Activated naive CD4-positive, alpha-beta T cell treated with anti-CD3 and anti-CD28 coated beads for 36 hours (primary cell): ENCODE measurements around the gene WDR18. TPM values are rescaled to one million over a fixed set of nuclear protein-coding genes. Genes with fewer than 3 reads are reported as not detected.
A peak's percentile ranks its signal among the peaks of the same experiment; 100 is the strongest.

Experiments used
- CTCF ChIA-PET: fragments of 350-600 bp; sonication (Branson Sonifier 250); formaldehyde crosslinking; loops from one replicate; lab custom pipeline; 2021; ENCODE audit warnings: antibody characterized with exemption; lab: Charles Lee
- DNase-seq: peaks from one replicate; pipeline ENCODE4 v3.0.0-alpha.2; 2020
- H3K27ac Mint-ChIP-seq: one replicate; pipeline ENCODE4 v1.8.0; 2021; ENCODE audit warnings: mild to moderate bottlenecking, mixed read lengths
- H3K27me3 Mint-ChIP-seq: one replicate; pipeline ENCODE4 v1.8.0; 2021; ENCODE audit warnings: low read depth, mixed read lengths
- H3K36me3 Mint-ChIP-seq: one replicate; pipeline ENCODE4 v1.8.0; 2021; ENCODE audit warnings: low read depth, mixed read lengths
- H3K4me1 Mint-ChIP-seq: one replicate; pipeline ENCODE4 v1.8.0; 2021; ENCODE audit warnings: low read depth, mixed read lengths
- H3K4me3 Mint-ChIP-seq: one replicate; pipeline ENCODE4 v1.8.0; 2021; ENCODE audit warnings: mild to moderate bottlenecking, moderate library complexity, mixed read lengths
- H3K9me3 Mint-ChIP-seq: one replicate; pipeline ENCODE4 v1.8.0; 2021; ENCODE audit warnings: mixed read lengths
- intact Hi-C: fragments of 100-400 bp; cut with micrococcal nuclease; formaldehyde crosslinking; loops from one replicate; pipeline ENCODE4 v1.15.1; 2023
- total RNA-seq, 2 experiments: library from RNA; stranded (reverse); gene quantifications; one replicate each; pipeline ENCODE4 v1.2.3, GENCODE V29; 2021

Gene WDR18
- total RNA-seq, 2 experiments from 2014 or later: 77.8 to 82.0 TPM

DNA sequence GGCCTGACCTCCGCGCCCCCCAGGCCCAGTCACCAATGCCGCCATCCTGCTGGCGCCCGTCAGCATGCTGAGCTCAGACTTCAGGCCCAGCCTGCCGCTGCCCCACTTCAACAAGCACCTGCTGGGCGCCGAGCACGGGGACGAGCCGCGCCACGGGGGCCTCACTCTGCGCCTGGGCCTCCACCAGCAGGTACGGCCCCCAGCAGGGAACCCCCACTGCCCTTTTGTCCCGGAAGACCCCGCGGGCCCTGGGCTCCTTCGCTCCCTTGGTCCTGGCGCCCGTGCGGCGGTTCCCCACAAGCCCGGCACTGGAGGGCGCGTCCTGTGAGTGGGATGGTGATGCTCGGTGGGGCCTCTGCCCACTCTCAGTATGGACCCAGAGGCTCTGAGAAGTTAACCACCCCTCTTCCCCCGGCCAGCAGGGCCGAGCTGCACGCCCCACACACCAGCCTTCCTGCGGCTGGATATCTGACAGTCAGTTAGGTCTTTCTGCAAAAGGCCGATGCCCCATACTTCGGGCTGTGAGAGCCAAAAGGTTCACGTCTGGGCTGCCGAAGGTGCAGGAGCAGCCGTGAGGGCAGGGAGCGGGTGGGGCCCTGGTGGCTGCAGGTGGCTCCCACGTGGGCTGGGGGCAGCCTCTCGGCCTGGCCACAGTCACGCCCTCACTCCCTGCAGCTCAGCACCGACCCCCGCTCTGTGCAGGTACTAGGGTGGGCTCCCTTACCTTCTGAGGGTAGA, 8.0 kb downstream of the WDR18 start:
- no peaks in the 10 kb centered on the region for H3K9me3 Mint-ChIP-seq
- peaks cover 12% of the 10 kb centered on the region for H3K36me3 Mint-ChIP-seq
- no peak for DNase-seq
- H3K4me1 Mint-ChIP-seq: peaks cover 10% of the 10 kb centered on the region
- H3K27me3 Mint-ChIP-seq: no peaks in the 10 kb centered on the region
- CTCF ChIA-PET: no interaction called here
- intact Hi-C loops: no loop called here
- no peak overlapping the region for H3K27ac Mint-ChIP-seq
- no peak overlapping the region for H3K4me3 Mint-ChIP-seq

DNA sequence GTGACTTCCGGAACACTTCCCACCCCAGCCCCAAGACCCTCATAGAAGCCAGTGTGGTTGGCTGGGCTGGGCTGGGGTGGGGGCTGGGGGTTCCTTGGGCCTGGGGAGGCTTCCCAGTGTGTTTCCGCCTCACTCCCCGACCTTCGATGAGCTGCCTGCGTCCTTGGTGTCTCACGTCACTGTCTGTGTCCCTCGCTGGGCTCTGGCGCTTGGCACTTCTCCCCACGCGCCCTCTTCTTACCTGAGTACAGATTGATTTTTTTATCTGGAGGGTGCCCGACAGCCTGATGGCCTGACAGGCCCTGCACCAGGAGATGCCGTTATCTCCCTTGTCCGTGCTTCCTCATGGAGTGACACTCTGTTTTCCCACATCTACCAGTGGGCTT, 8.5 kb downstream of the WDR18 start:
- no peak for DNase-seq
- no peaks in the 10 kb centered on the region for H3K9me3 Mint-ChIP-seq
- CTCF ChIA-PET: no interaction called here
- H3K27ac Mint-ChIP-seq: no peak overlapping the region
- H3K4me1 Mint-ChIP-seq: peaks cover 10% of the 10 kb centered on the region
- H3K36me3 Mint-ChIP-seq: peaks cover 12% of the 10 kb centered on the region
- peaks cover 1% of the 10 kb centered on the region for H3K27me3 Mint-ChIP-seq
- intact Hi-C loops: no loop called here
- H3K4me3 Mint-ChIP-seq: no peak overlapping the region

DNA sequence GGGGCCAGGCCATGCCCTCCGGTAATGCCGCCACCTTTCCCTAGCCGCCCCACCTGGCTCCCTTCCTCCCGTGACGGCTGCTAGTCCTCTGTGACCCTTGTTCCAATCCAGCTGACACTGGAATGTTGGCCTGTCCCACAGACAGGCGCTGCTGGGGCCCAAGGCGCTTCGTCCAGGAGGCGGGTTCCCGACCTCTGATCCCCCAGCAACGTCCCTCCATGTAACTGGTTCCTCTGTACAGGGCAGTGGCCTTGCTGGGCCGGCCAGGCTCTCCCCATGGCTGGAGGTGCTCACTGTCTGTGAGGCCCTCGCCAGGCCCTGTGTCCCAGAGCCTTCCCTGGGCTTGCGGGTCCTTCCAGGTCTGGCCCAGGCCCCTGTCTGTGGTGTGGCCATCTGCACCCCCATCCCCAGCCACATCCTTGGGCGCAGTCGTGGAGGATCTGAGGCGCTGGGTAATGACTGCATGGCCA, 9.3 kb downstream of the WDR18 start:
- Mint-ChIP-seq H3K9me3 (no peaks in the 10 kb centered on the region), H3K36me3 (peaks cover 12% of the 10 kb centered on the region), H3K27ac (no peak overlapping the region), H3K4me3 (no peak overlapping the region), H3K27me3 (peaks cover 7% of the 10 kb centered on the region), H3K4me1 (peaks cover 10% of the 10 kb centered on the region)
- no peak for DNase-seq
- intact Hi-C loops: no loop called here
- CTCF ChIA-PET: no interaction called here

DNA sequence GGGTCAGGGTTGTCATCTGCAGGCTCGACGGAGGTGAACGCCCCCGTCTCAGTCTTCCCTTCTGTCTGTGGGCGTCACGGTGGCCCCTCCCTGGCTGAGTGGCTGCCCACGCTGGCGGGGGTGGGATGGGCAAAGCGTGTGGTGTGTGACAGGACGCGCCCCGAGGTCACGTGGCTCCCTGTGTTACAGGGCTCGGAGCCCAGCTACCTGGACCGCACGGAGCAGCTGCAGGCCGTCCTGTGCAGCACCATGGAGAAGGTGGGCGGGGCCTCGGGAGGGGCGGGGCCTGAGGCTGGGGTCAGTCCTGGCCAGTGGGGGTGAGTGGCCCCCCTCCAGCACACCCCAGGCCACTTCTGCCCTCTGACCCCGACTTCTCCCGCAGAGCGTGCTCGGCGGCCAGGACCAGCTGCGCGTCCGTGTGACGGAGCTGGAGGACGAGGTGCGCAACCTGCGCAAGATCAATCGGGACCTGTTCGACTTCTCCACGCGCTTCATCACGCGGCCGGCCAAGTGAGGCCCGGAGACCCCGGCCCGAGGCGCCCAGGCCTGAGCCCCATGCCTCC, 9.8 kb downstream of the WDR18 start:
- DNase-seq: no peak
- H3K4me3 Mint-ChIP-seq: no peak overlapping the region
- no peaks in the 10 kb centered on the region for H3K9me3 Mint-ChIP-seq
- H3K27ac Mint-ChIP-seq: no peak overlapping the region
- peaks cover 10% of the 10 kb centered on the region for H3K36me3 Mint-ChIP-seq
- peaks cover 10% of the 10 kb centered on the region for H3K4me1 Mint-ChIP-seq
- intact Hi-C loops: no loop called here
- H3K27me3 Mint-ChIP-seq: peaks cover 11% of the 10 kb centered on the region
- CTCF ChIA-PET: no interaction called here

DNA sequence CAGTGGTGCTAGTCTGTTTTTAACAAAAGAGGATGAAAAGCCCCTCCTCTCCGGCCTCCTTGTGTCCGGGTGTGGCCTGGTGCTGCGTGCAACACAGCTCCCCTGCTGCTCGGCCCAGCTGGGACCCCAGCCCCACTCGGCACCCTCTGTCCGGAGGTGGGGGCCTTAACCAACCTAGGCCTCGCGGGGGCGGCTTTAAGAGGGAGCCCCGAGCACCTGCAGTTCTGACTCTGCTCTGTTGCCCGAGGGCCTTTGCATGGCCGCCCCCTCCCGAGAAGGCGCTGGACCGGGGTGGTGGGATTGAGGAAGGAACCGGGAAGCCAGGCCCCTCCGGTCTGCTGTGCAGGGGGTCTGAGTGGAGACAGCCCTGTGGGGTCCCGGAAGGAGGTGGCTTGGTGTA, 10.4 kb downstream of the WDR18 start:
- peaks cover 10% of the 10 kb centered on the region for H3K36me3 Mint-ChIP-seq
- peaks cover 17% of the 10 kb centered on the region for H3K27me3 Mint-ChIP-seq
- no peak overlapping the region for H3K27ac Mint-ChIP-seq
- peaks cover 15% of the 10 kb centered on the region for H3K4me1 Mint-ChIP-seq
- H3K9me3 Mint-ChIP-seq: no peaks in the 10 kb centered on the region
- intact Hi-C loops: no loop called here
- DNase-seq: no peak
- no peak overlapping the region for H3K4me3 Mint-ChIP-seq
- CTCF ChIA-PET: no interaction called here

DNA sequence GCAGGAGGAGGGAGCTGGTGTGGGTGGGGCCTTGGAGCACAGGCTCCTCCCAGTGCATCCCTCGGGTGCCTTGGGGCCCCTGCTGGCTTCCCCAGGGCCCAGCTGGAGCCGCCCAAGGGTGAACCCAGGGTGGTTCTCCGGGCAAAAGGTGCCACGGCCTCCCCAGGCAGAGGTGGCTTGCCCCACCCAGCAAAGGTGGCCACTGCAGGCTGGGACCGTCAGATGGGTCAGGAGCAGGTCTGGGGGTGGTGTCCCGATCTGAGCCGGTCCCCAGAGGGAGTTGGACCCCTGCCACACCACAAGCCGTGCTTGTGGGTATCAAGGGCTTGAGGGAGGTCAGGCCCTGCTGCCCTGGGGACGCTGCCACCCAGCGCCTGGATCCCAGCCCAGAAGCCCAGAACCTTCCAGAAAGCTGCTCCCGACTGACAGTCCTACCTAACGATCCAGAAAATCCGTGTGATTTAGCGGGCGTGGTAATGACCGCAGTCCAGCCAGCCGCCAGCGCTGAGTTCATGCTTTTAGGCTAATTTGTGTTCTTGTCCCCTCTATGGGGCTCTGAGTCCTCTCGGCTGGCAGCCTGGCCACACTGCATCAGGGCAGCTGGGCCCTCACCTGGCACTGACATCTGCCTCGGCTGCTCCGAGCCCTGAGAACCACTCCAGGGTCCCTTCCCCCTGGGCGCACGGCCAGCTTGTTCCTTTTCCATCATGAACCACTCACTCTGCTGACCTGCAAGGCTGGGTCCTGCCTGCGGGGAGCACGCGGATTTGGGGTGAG, 11.1 kb downstream of the WDR18 start:
- H3K36me3 Mint-ChIP-seq: peaks cover 10% of the 10 kb centered on the region
- H3K4me1 Mint-ChIP-seq: peaks cover 15% of the 10 kb centered on the region
- H3K9me3 Mint-ChIP-seq: no peaks in the 10 kb centered on the region
- DNase-seq: no peak
- intact Hi-C loops: no loop called here
- CTCF ChIA-PET: interaction anchor here (0.6 kb wide), 1 partner anchor 93 kb away, joined by 3 read pairs; no protein-coding TSS in a partner anchor
- no peak overlapping the region for H3K4me3 Mint-ChIP-seq
- H3K27me3 Mint-ChIP-seq: peaks cover 20% of the 10 kb centered on the region
- no peak overlapping the region for H3K27ac Mint-ChIP-seq

DNA sequence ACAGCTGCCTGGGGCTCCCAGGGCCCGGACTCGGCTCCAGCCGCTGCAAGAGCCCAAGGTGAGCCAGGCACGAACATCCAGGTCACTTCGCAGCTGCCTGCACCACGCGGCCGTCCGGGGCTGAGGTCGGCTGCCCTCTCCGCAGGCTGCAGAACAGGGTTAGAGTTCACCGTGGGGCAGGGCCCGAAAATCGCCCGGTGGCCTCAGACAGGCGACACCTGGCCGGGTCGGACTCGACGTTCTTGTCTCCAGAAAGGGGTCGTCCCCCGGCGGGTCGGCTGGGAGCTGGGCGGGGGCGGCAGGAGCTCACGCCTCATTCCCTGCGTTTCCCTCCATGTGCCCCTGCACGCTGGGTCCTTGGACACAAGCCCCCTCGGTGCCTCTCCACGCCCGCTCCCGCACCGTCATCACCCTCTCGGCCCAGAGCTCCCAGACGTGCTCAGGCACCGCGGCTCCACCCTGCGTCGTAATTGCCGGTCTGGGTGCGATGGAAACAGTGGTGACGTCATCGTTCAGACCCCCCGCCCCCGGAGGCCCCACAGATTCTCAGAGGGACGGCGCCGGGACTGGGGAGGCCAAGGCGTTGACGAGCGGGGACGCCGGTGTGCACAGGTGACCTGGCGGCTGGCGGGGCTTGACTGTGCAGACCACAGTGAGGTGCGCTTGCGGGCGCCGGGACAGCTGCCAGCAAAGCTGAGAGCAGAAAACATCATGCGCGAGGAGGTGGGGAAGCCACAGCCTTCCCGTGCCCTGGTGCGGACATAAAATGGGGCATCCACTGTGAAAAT, 12.1 kb downstream of the WDR18 start:
- H3K9me3 Mint-ChIP-seq: no peaks in the 10 kb centered on the region
- peak overlapping the region; percentile 13 for H3K27ac Mint-ChIP-seq
- CTCF ChIA-PET: interaction anchor here (0.7 to 0.9 kb wide), 2 partner anchors 140 to 262 kb away, joined by 3 read pairs; no protein-coding TSS in a partner anchor
- intact Hi-C loops: no loop called here
- peaks cover 25% of the 10 kb centered on the region for H3K27me3 Mint-ChIP-seq
- H3K4me1 Mint-ChIP-seq: peaks cover 15% of the 10 kb centered on the region
- H3K4me3 Mint-ChIP-seq: peak overlapping the region; percentile 24
- DNase-seq: peak; percentile 75
- peaks cover 7% of the 10 kb centered on the region for H3K36me3 Mint-ChIP-seq

DNA sequence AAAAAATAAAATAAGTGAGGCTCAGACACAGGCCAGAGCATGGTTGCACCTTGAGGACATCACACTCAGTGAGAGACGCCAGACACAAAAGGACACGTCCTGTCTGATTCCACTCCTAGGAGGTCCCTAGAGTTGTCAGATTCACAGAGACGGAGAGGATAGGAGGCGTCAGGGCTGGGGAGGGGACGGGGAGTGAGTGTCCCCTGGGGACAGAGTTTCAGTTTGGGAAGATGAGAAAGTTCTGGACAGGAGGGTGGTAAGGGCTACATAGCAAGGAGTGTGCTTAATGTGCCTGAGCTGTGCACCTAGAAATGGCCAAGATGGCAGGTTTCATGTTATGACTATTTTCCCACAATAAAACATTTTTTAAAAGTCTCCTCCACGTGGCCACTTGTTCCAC, 13.9 kb downstream of the WDR18 start:
- H3K36me3 Mint-ChIP-seq: peaks cover 2% of the 10 kb centered on the region
- intact Hi-C loops: no loop called here
- no peak overlapping the region for H3K4me3 Mint-ChIP-seq
- CTCF ChIA-PET: interaction anchor here (0.7 to 1.0 kb wide), 2 partner anchors 14 to 75 kb away, joined by 3 read pairs; partner anchors contain the start of gene WDR18
- DNase-seq: no peak
- peaks cover 15% of the 10 kb centered on the region for H3K4me1 Mint-ChIP-seq
- H3K27me3 Mint-ChIP-seq: peaks cover 29% of the 10 kb centered on the region
- H3K27ac Mint-ChIP-seq: no peak overlapping the region
- H3K9me3 Mint-ChIP-seq: no peaks in the 10 kb centered on the region

DNA sequence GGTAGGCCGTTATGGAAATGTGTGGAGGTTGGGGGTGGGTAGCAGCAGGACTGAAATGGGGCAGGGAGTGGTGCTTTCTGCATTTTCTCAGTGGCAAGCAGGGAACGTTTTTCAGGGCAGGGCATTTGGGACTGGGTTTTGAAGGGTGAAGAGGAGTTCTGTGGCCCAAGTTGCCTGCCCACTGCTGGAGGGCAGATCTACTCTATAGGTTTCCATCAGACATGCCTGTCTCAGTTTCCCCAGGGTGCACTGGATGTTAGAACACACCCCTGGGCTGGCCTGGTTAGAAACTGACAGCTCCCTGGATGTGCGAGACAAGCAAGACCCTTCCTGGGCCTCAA, 15.2 kb downstream of the WDR18 start:
- peak overlapping the region; percentile 34 for H3K4me3 Mint-ChIP-seq
- CTCF ChIA-PET: interaction anchor here (1.0 to 1.2 kb wide), 3 partner anchors 22 to 90 kb away, joined by 3 read pairs; partner anchors contain the start of gene RNU6-2
- peaks cover 15% of the 10 kb centered on the region for H3K4me1 Mint-ChIP-seq
- intact Hi-C loops: no loop called here
- DNase-seq: no peak
- peaks cover 29% of the 10 kb centered on the region for H3K27me3 Mint-ChIP-seq
- no peaks in the 10 kb centered on the region for H3K36me3 Mint-ChIP-seq
- no peaks in the 10 kb centered on the region for H3K9me3 Mint-ChIP-seq
- no peak overlapping the region for H3K27ac Mint-ChIP-seq

DNA sequence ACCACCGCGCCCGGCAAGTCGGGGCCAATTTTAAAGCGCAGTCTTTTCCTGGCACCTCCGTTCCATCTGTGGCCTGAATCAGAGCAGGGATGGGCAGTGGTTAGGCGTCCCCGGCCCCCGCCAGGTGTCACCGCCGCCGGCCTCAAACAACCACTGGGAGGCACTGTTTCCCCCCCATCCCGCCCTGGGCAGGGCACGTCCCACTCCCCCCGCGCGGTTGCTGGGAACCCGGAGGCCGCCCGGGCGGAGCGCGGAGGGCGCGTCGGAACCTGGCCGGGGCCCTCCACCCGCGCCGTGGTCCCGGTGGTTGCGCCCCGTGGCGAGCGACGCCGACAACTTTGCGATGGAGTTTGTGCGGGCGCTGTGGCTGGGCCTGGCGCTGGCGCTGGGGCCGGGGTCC, 15.9 kb downstream of the WDR18 start, which contains the start of gene GRIN3B:
TSS of gene GRIN3B (plus strand) at position 325 of the 400 bp plus-strand sequence. CDS start at position 344, 19 bp downstream.
- intact Hi-C loops: no loop called here
- Mint-ChIP-seq H3K36me3 (no peaks in the 10 kb centered on the region), H3K4me1 (peaks cover 15% of the 10 kb centered on the region), H3K9me3 (no peaks in the 10 kb centered on the region), H3K27ac (no peak within 1 kb of the TSS), H3K4me3 (peak within 1 kb of the TSS; percentile 34), H3K27me3 (peaks cover 29% of the 10 kb centered on the region)
- CTCF ChIA-PET: no interaction called here
- peak; percentile 82 for DNase-seq

DNA sequence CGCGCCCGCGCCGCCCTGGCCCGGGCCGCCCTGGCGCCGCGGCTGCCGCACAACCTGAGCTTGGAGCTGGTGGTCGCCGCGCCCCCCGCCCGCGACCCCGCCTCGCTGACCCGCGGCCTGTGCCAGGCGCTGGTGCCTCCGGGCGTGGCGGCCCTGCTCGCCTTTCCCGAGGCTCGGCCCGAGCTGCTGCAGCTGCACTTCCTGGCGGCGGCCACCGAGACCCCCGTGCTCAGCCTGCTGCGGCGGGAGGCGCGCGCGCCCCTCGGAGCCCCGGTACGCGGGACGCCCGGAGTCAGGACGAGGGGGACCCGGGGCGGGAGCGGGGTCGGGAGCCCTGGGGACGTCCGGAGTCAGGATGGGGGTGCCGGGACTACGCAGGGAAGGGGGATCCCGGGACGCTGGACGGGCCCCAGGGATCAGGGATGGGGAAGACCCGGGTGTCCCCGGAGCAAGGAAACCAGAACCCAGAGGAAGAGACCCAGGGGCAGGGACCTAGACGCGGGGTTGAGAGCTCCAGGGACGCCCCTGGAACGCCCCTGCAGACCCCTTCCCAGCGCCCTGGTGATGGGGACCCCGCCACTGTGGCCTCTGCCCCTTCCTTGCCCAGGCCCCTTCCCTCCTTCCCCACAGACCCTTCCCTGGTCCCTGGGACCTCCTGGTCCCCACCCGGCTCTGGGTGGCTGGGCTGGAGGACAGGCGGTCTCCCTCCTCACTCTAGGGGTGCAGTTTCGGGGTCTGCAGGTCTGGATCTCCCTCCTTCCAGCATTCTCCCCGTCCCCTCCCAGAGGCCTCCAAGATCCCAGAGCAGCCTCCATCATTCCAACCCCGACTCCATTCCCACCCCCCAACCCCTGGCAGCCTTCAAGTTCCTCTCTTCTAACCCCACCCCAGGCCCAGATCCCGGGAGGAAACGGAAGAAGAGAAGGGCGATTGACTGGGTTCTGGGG, 16.7 kb downstream of the WDR18 start:
- no peaks in the 10 kb centered on the region for H3K9me3 Mint-ChIP-seq
- no peak overlapping the region for H3K27ac Mint-ChIP-seq
- H3K27me3 Mint-ChIP-seq: peaks cover 29% of the 10 kb centered on the region
- H3K4me1 Mint-ChIP-seq: peaks cover 15% of the 10 kb centered on the region
- intact Hi-C loops: loop anchor here (1.0 kb wide), 3 partner anchors 76 to 231 kb away; no protein-coding TSS in a partner anchor
- no peaks in the 10 kb centered on the region for H3K36me3 Mint-ChIP-seq
- no peak overlapping the region for H3K4me3 Mint-ChIP-seq
- CTCF ChIA-PET: interaction anchor here (0.6 to 0.9 kb wide), 2 partner anchors 85 to 167 kb away, joined by 3 to 4 read pairs; no protein-coding TSS in a partner anchor
- no peak for DNase-seq
